Activated T-cell treated with anti-CD3 and anti-CD28 coated beads for 48 hours (primary cell): ENCODE measurements around the gene TFR2.

Source experiments
- DNase-seq: peaks from one replicate; pipeline ENCODE4 v3.0.0-alpha.2; 2020; ENCODE audit warnings: low read depth

TFR2 gene

GRCh38 chr7:100641463-100641859 lies at the start of gene TFR2:
Gene TFR2 (minus strand): TSS chr7:100641552. CDS start chr7:100641509, 43 bp downstream.
- no peak for DNase-seq

- no peak for DNase-seq
These were observed 48.1 kb upstream of the TFR2 start for GRCh38 chr7:100689230-100690135.

- DNase-seq = no peak
These were observed 47.0 kb upstream of the TFR2 start for GRCh38 chr7:100688326-100688860.

GRCh38 chr7:100687751-100688300 lies 46.5 kb upstream of the TFR2 start:
- DNase-seq = no peak

GRCh38 chr7:100687261-100687660 lies 45.9 kb upstream of the TFR2 start:
- no peak for DNase-seq

GRCh38 chr7:100686822-100687211 lies 45.5 kb upstream of the TFR2 start:
- no peak for DNase-seq

- DNase-seq = no peak
These were observed 45.0 kb upstream of the TFR2 start for GRCh38 chr7:100686201-100686821.

- no peak for DNase-seq
These were observed 44.3 kb upstream of the TFR2 start for GRCh38 chr7:100685631-100686145.

GRCh38 chr7:100685049-100685605 lies 43.8 kb upstream of the TFR2 start:
- no peak for DNase-seq

- no peak for DNase-seq
These were observed 43.2 kb upstream of the TFR2 start for GRCh38 chr7:100684534-100685042.

GRCh38 chr7:100683659-100684533 lies 42.5 kb upstream of the TFR2 start:
- DNase-seq = no peak

GRCh38 chr7:100682991-100683658 lies 41.8 kb upstream of the TFR2 start:
- no peak for DNase-seq

- no peak for DNase-seq
These were observed 40.9 kb upstream of the TFR2 start for GRCh38 chr7:100682228-100682741.

- DNase-seq = no peak
These were observed 40.3 kb upstream of the TFR2 start for GRCh38 chr7:100681491-100682227.

- no peak for DNase-seq
These were observed 39.4 kb upstream of the TFR2 start for GRCh38 chr7:100680576-100681271.

- no peak for DNase-seq
These were observed 38.7 kb upstream of the TFR2 start for GRCh38 chr7:100679927-100680575.

GRCh38 chr7:100679129-100679926 lies 38.0 kb upstream of the TFR2 start:
- no peak for DNase-seq
